ENCODE data around the gene FAM89A. TPM values are rescaled to one million over a fixed set of nuclear protein-coding genes. Genes with fewer than 3 reads are reported as not detected.
A peak's percentile ranks its signal among the peaks of the same experiment; 100 is the strongest.

The FAM89A gene
- total and polyA plus RNA-seq, 9 of the 15 experiments (the other 6 are each of a cell fraction or from before 2014, with no cell fraction given) = 8.7 to 66.2 (median 43.3) TPM

DNA sequence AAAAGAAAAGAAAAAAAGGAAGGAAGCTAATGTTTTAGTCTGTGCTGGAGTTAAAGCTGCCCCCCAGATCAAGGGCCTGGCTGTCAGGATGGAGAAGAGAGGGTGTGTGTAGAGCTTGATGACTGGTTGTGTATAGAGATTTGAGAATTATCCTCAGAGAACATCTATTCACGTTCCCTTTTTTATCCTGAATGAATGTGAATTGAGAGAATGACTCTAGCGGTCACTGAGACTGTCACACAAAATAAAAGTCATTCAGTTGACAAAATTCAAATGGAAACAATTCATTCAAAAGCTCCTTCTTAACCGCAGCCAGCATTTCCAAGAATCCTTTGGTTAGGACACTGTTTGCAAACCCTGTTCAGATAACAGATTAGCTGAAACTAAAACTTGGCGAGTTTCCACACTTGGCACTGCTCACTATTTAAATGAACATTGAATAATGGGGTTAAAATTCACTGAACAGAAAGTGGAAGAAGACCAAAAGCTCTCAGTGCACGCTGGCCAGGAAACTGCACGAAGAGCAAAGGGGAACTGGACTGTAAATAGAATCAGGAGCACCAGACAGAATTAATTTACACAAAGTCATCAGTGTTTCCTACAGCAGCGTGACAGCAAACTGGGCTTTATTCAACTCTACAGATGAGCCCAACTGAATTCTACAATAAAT, 13.6 kb upstream of the FAM89A start (continued):
- TF ChIP-seq, protein P1, sequence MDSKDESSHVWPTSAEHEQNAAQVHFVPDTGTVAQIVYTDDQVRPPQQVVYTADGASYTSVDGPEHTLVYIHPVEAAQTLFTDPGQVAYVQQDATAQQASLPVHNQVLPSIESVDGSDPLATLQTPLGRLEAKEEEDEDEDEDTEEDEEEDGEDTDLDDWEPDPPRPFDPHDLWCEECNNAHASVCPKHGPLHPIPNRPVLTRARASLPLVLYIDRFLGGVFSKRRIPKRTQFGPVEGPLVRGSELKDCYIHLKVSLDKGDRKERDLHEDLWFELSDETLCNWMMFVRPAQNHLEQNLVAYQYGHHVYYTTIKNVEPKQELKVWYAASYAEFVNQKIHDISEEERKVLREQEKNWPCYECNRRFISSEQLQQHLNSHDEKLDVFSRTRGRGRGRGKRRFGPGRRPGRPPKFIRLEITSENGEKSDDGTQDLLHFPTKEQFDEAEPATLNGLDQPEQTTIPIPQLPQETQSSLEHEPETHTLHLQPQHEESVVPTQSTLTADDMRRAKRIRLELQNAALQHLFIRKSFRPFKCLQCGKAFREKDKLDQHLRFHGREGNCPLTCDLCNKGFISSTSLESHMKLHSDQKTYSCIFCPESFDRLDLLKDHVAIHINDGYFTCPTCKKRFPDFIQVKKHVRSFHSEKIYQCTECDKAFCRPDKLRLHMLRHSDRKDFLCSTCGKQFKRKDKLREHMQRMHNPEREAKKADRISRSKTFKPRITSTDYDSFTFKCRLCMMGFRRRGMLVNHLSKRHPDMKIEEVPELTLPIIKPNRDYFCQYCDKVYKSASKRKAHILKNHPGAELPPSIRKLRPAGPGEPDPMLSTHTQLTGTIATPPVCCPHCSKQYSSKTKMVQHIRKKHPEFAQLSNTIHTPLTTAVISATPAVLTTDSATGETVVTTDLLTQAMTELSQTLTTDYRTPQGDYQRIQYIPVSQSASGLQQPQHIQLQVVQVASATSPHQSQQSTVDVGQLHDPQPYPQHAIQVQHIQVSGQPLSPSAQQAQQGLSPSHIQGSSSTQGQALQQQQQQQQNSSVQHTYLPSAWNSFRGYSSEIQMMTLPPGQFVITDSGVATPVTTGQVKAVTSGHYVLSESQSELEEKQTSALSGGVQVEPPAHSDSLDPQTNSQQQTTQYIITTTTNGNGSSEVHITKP (IDR thresholded peaks at IDR 0.05; ENCODE audit: partially characterized antibody) = peak; percentile 21
- TF ChIP-seq DIDO1 (tag; IDR thresholded peaks at IDR 0.05; ENCODE audit: low read depth) = no peak
- peak; percentile 8 to 33; a peak in 1 of 4 replicates for TF ChIP-seq NRF1 (conservative IDR thresholded peaks at IDR 0.05 in 1 of 2, IDR thresholded peaks at IDR 0.05 in 1 of 2)
- TF ChIP-seq, protein P2, sequence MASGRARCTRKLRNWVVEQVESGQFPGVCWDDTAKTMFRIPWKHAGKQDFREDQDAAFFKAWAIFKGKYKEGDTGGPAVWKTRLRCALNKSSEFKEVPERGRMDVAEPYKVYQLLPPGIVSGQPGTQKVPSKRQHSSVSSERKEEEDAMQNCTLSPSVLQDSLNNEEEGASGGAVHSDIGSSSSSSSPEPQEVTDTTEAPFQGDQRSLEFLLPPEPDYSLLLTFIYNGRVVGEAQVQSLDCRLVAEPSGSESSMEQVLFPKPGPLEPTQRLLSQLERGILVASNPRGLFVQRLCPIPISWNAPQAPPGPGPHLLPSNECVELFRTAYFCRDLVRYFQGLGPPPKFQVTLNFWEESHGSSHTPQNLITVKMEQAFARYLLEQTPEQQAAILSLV (tag; IDR thresholded peaks at IDR 0.05) = no peak
- TF ChIP-seq HDAC3 (IDR thresholded peaks at IDR 0.05; ENCODE audit: borderline replicate concordance, partially characterized antibody) = peak; percentile 43
- TF ChIP-seq YBX1 (IDR thresholded peaks at IDR 0.05) = no peak
- peak; percentile 19; the same call in 1 of the 2 replicates for TF ChIP-seq ZNF24 (IDR thresholded peaks at IDR 0.05)
- peak; percentile 73 for TF ChIP-seq MEIS2 (IDR thresholded peaks at IDR 0.05; ENCODE audit: partially characterized antibody)
- TF ChIP-seq MEF2D (tag; conservative IDR thresholded peaks at IDR 0.05; ENCODE audit: low read depth) = 0 out of 2 replicates have a peak, but pooled peaks have one; percentile 35
- TF ChIP-seq, protein P3, sequence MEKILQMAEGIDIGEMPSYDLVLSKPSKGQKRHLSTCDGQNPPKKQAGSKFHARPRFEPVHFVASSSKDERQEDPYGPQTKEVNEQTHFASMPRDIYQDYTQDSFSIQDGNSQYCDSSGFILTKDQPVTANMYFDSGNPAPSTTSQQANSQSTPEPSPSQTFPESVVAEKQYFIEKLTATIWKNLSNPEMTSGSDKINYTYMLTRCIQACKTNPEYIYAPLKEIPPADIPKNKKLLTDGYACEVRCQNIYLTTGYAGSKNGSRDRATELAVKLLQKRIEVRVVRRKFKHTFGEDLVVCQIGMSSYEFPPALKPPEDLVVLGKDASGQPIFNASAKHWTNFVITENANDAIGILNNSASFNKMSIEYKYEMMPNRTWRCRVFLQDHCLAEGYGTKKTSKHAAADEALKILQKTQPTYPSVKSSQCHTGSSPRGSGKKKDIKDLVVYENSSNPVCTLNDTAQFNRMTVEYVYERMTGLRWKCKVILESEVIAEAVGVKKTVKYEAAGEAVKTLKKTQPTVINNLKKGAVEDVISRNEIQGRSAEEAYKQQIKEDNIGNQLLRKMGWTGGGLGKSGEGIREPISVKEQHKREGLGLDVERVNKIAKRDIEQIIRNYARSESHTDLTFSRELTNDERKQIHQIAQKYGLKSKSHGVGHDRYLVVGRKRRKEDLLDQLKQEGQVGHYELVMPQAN (IDR thresholded peaks at IDR 0.05; ENCODE audit: borderline replicate concordance) = no peak
- no peak for TF ChIP-seq CC2D1A (IDR thresholded peaks at IDR 0.05)
- no peak for TF ChIP-seq CBX1 (IDR thresholded peaks at IDR 0.05; ENCODE audit: low read depth)
- TF ChIP-seq MYBL2 (IDR thresholded peaks at IDR 0.05; ENCODE audit: low read depth) = peak; percentile 94
- no peak for TF ChIP-seq MYBL2 (CRISPR knock-in tag; IDR thresholded peaks at IDR 0.05; ENCODE audit: borderline replicate concordance)
- peak; percentile 62 for TF ChIP-seq ZBTB17 (CRISPR knock-in tag; IDR thresholded peaks at IDR 0.05)
- TF ChIP-seq TRIM24 (IDR thresholded peaks at IDR 0.05) = 0 out of 4 replicates have a peak, but pooled peaks of 1 of the 2 experiments have one; percentile 31
- TF ChIP-seq NFRKB (IDR thresholded peaks at IDR 0.05; ENCODE audit: low read depth) = peak; percentile 33; the same call in 1 of the 2 replicates
- TF ChIP-seq FOXJ2 (tag; IDR thresholded peaks at IDR 0.05) = no peak
- TF ChIP-seq HSF4 (CRISPR knock-in tag; IDR thresholded peaks at IDR 0.05; ENCODE audit: borderline replicate concordance) = no peak
- 0 out of 2 replicates have a peak, but pooled peaks have one; percentile 71 for TF ChIP-seq ZNF589 (CRISPR knock-in tag; IDR thresholded peaks at IDR 0.05; ENCODE audit: low read depth)
- TF ChIP-seq TEAD1 (CRISPR knock-in tag; IDR thresholded peaks at IDR 0.05) = peak in 1 of 2 experiments; percentile 76; a peak in 1 of 4 replicates
- no peak for TF ChIP-seq HNRNPLL (IDR thresholded peaks at IDR 0.05; ENCODE audit: low read depth, low read length, poor library complexity, severe bottlenecking)

All from K562 (cell line).